Uterus (tissue), 4 donors: ENCODE results near the gene FARP2. TPM values are rescaled to one million over a fixed set of nuclear protein-coding genes. Genes with fewer than 3 reads are reported as not detected.
"Not testable (repeated sequence)": the region's sequence is repeated elsewhere in the genome, so short reads cannot be mapped to it uniquely, and the experiment has no call there.

Source experiments
- DNase-seq, 2 donors: peaks; one replicate each; pipeline ENCODE4 v3.0.0-alpha.2; 2019 to 2020
- H3K27ac ChIP-seq, 2 donors: fragments of 200-600 bp; sonication (generic); 1 replicate in 1 of 2; 2 replicates in 1 of 2; pipeline ENCODE4 v1.5.1; 2016 to 2018
- H3K27me3 ChIP-seq, 2 donors: fragments of 200-600 bp; sonication (generic); one replicate each; pipeline ENCODE4 v1.5.1; 2018 to 2019; ENCODE audit warnings: control low read depth in 1 of 2
- H3K36me3 ChIP-seq, 2 donors: fragments of 200-600 bp; sonication (generic); one replicate each; pipeline ENCODE4 v1.5.1; 2019; ENCODE audit warnings: control low read depth in 1 of 2
- H3K4me1 ChIP-seq, 2 donors: fragments of 200-600 bp; sonication (generic); one replicate each; pipeline ENCODE4 v1.5.1; 2018 to 2019; ENCODE audit warnings: control low read depth in 1 of 2
- H3K4me3 ChIP-seq, 2 donors: fragments of 200-600 bp; sonication (generic); 1 replicate in 1 of 2; 2 replicates in 1 of 2; pipeline ENCODE4 v1.5.1; 2018 to 2019; ENCODE audit warnings: mild to moderate bottlenecking in 1 of 2
- H3K9me3 ChIP-seq, 2 donors: fragments of 200-600 bp; sonication (generic); one replicate each; pipeline ENCODE4 v1.5.1; 2019; ENCODE audit warnings: control low read depth in 1 of 2
- CTCF ChIP-seq, 4 experiments: fragments of 200-600 bp in 2 of 4; fragments of 450-650 bp in 2 of 4; sonication (generic) in 2 of 4; IDR thresholded peaks; one replicate each; pipeline ENCODE4 v1.5.1; 2016 to 2019; ENCODE audit warnings: antibody characterized with exemption in 4 of 4, mild to moderate bottlenecking in 2 of 4, moderate library complexity in 1 of 4
- POLR2A ChIP-seq, 2 donors: fragments of 450-650 bp; IDR thresholded peaks; one replicate each; pipeline ENCODE4 v1.6.1; 2016; ENCODE audit warnings: antibody characterized with exemption in 2 of 2, mild to moderate bottlenecking in 1 of 2, moderate library complexity in 1 of 2
- intact Hi-C: fragments of 100-400 bp; cut with DNase I; formaldehyde crosslinking; loops from one replicate; pipeline ENCODE4 v1.15.1; 2023; ENCODE audit warnings: low total_unique reads
- total RNA-seq, 4 donors: library from RNA; depleted of rRNA in 3 of 4; stranded (reverse); fragments of >200 nt in 3 of 4; gene quantifications; one replicate each; pipeline versions ENCODE4 v1.1.0 to v1.2.4, GENCODE V29; 2014 to 2023
- donor health status: DM: yes; HTN: yes; CAD: no.

FARP2 gene
- total RNA-seq, 4 donors from 2014 or later = 20.0 to 92.0 (median 40.6) TPM

GRCh38 chr2:241368643-241369042 lies 12.6 kb downstream of the FARP2 start:
- H3K27ac ChIP-seq = no peak overlapping the region
- H3K4me1 ChIP-seq = no peaks in the 10 kb centered on the region
- intact Hi-C loops = no loop called here
- DNase-seq = no peak
- H3K36me3 ChIP-seq = no peaks in the 10 kb centered on the region
- no peaks in the 10 kb centered on the region for H3K9me3 ChIP-seq
- TF ChIP-seq CTCF (IDR thresholded peaks at IDR 0.05) = no peak
- no peak for TF ChIP-seq POLR2A (IDR thresholded peaks at IDR 0.05)
- H3K27me3 ChIP-seq = no peaks in the 10 kb centered on the region
- no peak overlapping the region for H3K4me3 ChIP-seq

GRCh38 chr2:241372361-241372992 lies 16.4 kb downstream of the FARP2 start:
- H3K36me3 ChIP-seq = no peaks in the 10 kb centered on the region
- no peaks in the 10 kb centered on the region for H3K27me3 ChIP-seq
- DNase-seq = no peak
- H3K4me3 ChIP-seq = no peak overlapping the region
- no peaks in the 10 kb centered on the region for H3K9me3 ChIP-seq
- H3K4me1 ChIP-seq = no peaks in the 10 kb centered on the region
- TF ChIP-seq CTCF (IDR thresholded peaks at IDR 0.05) (no peak), POLR2A (IDR thresholded peaks at IDR 0.05) (no peak)
- intact Hi-C loops = no loop called here
- H3K27ac ChIP-seq = no peak overlapping the region

- intact Hi-C loops = no loop called here
- peaks cover 0 to under 1% of the 10 kb centered on the region in 2 donors for H3K4me1 ChIP-seq
- H3K4me3 ChIP-seq = no peak overlapping the region
- no peaks in the 10 kb centered on the region for H3K36me3 ChIP-seq
- no peak for DNase-seq
- H3K27ac ChIP-seq = no peak overlapping the region
- H3K27me3 ChIP-seq = no peaks in the 10 kb centered on the region
- H3K9me3 ChIP-seq = no peaks in the 10 kb centered on the region
- TF ChIP-seq POLR2A (IDR thresholded peaks at IDR 0.05) (no peak), CTCF (IDR thresholded peaks at IDR 0.05) (no peak)
Measured at GRCh38 chr2:241373446-241373845, 17.4 kb downstream of the FARP2 start.

GRCh38 chr2:241373906-241374305 lies 17.8 kb downstream of the FARP2 start:
- H3K27me3 ChIP-seq, DNase-seq, H3K36me3 ChIP-seq, intact Hi-C loops, H3K4me3 ChIP-seq, H3K9me3 ChIP-seq, H3K27ac ChIP-seq, H3K4me1 ChIP-seq: not testable (repeated sequence)

GRCh38 chr2:241375300-241375699 lies 19.2 kb downstream of the FARP2 start:
- no peak for DNase-seq
- Histone ChIP-seq H3K9me3 (no peaks in the 10 kb centered on the region), H3K4me1 (peaks cover 0 to 9% of the 10 kb centered on the region in 2 donors), H3K27ac (no peak overlapping the region), H3K4me3 (no peak overlapping the region), H3K36me3 (no peaks in the 10 kb centered on the region), H3K27me3 (no peaks in the 10 kb centered on the region)
- intact Hi-C loops = no loop called here
- TF ChIP-seq CTCF (IDR thresholded peaks at IDR 0.05) (no peak), POLR2A (IDR thresholded peaks at IDR 0.05) (no peak)

GRCh38 chr2:241376808-241377207 lies 20.7 kb downstream of the FARP2 start:
- Histone ChIP-seq H3K27ac (no peak overlapping the region), H3K9me3 (no peaks in the 10 kb centered on the region), H3K4me3 (no peak overlapping the region), H3K36me3 (no peaks in the 10 kb centered on the region), H3K27me3 (no peaks in the 10 kb centered on the region), H3K4me1 (peaks cover 0 to 15% of the 10 kb centered on the region in 2 donors)
- no peak for DNase-seq
- intact Hi-C loops = no loop called here
- no peak for TF ChIP-seq CTCF (IDR thresholded peaks at IDR 0.05)
- TF ChIP-seq POLR2A (IDR thresholded peaks at IDR 0.05) = no peak
